ENCODE results near the gene CLDN9. TPM values are rescaled to one million over a fixed set of nuclear protein-coding genes. Genes with fewer than 3 reads are reported as not detected.

The CLDN9 gene
- total RNA-seq, 4 donors from 2014 or later = not detected

DNA sequence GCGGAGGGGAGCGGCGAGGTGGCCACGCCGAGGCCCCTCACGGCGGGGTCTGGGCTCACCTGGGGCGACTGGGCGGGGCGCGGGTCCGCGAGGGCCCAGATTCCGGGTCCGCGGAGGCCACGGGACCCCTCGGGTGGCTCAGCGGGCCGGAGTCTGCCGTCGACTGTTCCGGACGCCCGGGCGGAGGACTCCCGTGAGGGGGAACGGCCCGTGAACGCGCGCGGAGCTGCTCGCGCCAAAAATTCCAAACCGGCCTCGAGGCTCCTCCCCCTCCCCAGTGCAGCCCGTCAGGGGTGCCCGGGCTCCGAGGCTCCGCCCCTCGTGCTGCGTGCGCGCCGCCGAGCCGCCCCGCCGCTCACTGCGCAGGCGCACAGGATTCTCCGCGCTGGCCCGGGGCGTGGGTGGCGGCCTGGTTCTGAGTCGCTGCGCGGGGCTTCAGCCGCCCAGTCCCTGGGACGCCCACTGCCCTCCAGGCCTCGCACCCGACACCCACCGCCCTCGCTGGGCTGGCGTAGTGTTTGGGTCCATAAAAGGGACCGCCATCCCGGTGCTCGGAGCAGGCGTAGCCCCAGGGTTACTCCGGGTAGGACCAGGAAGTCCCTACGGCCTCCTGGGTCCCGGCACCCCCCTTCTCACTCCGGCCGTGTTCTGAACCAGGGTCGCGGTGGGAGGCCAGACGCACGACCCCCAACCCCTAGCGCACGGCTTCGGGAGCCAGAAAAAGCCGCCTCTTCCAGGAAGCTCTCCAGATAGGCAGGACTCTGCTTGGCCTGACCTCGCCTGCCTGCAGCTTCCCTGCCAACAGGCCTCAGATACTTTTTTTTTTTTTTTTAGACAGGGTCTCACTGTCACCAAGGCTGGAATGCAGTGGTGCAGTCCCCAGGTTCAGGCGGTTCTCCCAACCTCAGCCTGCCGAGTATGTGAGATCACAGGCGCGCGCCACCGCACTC is 32.2 kb upstream of the CLDN9 start, which contains the start of gene PKMYT1:
Gene PKMYT1, minus strand, starts transcription at position 220 of the 950 bp plus-strand sequence. CDS start 789 bp downstream, outside the sequence.
- peak within 1 kb of the TSS; percentile 80 for H3K27ac ChIP-seq
- peak; percentile 90 to 93 for DNase-seq (ENCODE audit: low spot score in 2 of 2)
- 39% methylated on average over 13 of the region's 91 CpGs for WGBS
- no peaks in the 10 kb centered on the region for H3K9me3 ChIP-seq
- H3K4me3 ChIP-seq = peak within 1 kb of the TSS; percentile 80
- peaks cover 31% of the 10 kb centered on the region for H3K4me1 ChIP-seq
- TF ChIP-seq, protein P1, sequence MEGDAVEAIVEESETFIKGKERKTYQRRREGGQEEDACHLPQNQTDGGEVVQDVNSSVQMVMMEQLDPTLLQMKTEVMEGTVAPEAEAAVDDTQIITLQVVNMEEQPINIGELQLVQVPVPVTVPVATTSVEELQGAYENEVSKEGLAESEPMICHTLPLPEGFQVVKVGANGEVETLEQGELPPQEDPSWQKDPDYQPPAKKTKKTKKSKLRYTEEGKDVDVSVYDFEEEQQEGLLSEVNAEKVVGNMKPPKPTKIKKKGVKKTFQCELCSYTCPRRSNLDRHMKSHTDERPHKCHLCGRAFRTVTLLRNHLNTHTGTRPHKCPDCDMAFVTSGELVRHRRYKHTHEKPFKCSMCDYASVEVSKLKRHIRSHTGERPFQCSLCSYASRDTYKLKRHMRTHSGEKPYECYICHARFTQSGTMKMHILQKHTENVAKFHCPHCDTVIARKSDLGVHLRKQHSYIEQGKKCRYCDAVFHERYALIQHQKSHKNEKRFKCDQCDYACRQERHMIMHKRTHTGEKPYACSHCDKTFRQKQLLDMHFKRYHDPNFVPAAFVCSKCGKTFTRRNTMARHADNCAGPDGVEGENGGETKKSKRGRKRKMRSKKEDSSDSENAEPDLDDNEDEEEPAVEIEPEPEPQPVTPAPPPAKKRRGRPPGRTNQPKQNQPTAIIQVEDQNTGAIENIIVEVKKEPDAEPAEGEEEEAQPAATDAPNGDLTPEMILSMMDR (IDR thresholded peaks at IDR 0.05) = no peak
- TF ChIP-seq EP300 (IDR thresholded peaks at IDR 0.05) = no peak
- peak in 2 of 3 donors; percentile 36 to 58 for TF ChIP-seq POLR2AphosphoS5 (IDR thresholded peaks at IDR 0.05)
- peak in 1 of 2 donors; percentile 71 for TF ChIP-seq POLR2A (IDR thresholded peaks at IDR 0.05)
- H3K27me3 ChIP-seq = peaks cover 7% of the 10 kb centered on the region
- no peaks in the 10 kb centered on the region for H3K36me3 ChIP-seq

DNA sequence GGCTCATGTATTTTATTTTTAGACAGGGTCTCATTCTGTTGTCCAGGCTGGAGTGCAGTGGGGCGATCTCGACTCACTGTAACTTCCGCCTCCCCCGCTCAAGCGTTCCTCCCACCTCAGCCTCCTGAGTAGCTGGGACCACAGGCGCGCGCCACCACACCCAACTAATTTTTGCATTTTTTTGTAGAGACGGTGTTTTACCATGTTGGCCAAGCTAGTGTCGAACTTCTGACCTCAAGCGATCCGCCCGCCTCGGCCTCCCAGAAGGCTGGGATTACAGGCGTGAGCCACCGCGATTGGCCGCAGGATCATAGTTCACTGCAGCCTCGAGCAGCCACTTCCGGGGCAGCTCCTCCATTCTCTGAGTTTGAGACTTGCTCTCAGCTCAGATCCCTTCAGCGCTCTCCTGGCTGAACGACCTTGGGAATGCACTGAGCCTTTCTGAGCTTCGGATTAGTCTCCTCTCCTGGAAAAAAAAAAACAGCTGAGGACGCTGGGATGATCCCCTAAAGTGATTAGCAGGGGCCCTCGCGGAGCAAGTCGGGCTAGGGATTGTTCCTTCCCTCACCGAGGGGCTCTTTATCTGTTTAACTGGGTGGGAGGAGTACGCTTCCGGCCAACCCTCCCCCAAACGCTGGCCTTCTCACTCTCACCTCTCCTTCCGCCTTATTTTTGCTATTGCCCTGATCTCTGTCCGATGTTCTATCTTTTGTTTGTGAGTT is 31.4 kb upstream of the CLDN9 start:
- no peak for DNase-seq (ENCODE audit: low spot score in 2 of 2)
- WGBS = 67% methylated on average over 31 of the region's 33 CpGs
- Histone ChIP-seq H3K27me3 (peaks cover 7% of the 10 kb centered on the region), H3K4me3 (peak overlapping the region; percentile 80), H3K36me3 (no peaks in the 10 kb centered on the region), H3K27ac (no peak overlapping the region), H3K9me3 (no peaks in the 10 kb centered on the region), H3K4me1 (peaks cover 39% of the 10 kb centered on the region)
- TF ChIP-seq, protein P1 (IDR thresholded peaks at IDR 0.05) = no peak
- TF ChIP-seq EP300 (IDR thresholded peaks at IDR 0.05) = no peak
- no peak for TF ChIP-seq POLR2AphosphoS5 (IDR thresholded peaks at IDR 0.05)
- no peak for TF ChIP-seq POLR2A (IDR thresholded peaks at IDR 0.05)

DNA sequence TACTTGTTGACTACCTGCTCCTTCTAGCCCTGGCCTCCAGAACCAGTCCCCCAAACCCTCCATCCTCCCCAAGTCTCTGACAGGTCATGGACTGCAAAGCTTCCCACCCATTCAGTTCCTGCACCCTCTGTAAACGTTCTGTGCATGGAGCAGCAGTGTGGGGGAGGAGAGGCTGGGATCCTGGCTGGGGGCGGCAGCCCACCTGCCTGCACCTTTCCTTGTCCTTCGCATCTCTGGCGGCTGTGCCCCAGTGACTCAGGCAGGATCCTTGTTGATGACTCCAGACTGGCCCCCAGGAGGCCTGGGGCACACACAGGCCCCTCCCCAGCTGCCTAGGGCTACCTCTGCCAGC is 30.8 kb upstream of the CLDN9 start:
- TF ChIP-seq POLR2AphosphoS5 (IDR thresholded peaks at IDR 0.05) = no peak
- no peak for DNase-seq (ENCODE audit: low spot score in 2 of 2)
- H3K27ac ChIP-seq = no peak overlapping the region
- H3K9me3 ChIP-seq = no peaks in the 10 kb centered on the region
- WGBS = 80% methylated on average over 4 of the region's 4 CpGs
- no peaks in the 10 kb centered on the region for H3K36me3 ChIP-seq
- peaks cover 45% of the 10 kb centered on the region for H3K4me1 ChIP-seq
- peaks cover 7% of the 10 kb centered on the region for H3K27me3 ChIP-seq
- no peak overlapping the region for H3K4me3 ChIP-seq

DNA sequence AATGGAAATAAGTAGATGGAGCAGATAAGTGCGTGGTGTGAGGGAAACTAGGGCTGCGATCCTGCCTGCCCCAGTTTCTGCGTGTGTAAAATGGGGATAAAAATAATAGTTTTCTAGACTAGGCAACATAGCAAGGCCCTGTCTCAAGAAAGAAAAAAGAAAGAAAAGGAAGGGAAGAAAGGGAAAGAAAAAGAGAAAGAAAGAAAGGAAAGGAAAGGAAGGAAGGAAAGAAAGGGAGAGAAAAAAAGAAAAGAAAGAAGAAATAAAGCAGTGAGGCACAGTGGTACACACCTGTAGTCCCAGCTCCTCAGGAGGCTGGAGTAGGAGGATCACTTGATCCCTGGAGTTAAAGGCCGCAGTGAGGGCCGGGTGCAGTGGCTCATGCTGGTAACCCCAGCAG is 30.3 kb upstream of the CLDN9 start:
- Histone ChIP-seq H3K27me3 (peaks cover 13% of the 10 kb centered on the region), H3K27ac (no peak overlapping the region), H3K36me3 (no peaks in the 10 kb centered on the region), H3K4me1 (peaks cover 48% of the 10 kb centered on the region), H3K4me3 (no peak overlapping the region), H3K9me3 (no peaks in the 10 kb centered on the region)
- no peak for DNase-seq (ENCODE audit: low spot score in 2 of 2)
- TF ChIP-seq, protein P1 (IDR thresholded peaks at IDR 0.05) = no peak
- TF ChIP-seq EP300 (IDR thresholded peaks at IDR 0.05) (no peak), POLR2AphosphoS5 (IDR thresholded peaks at IDR 0.05) (no peak), POLR2A (IDR thresholded peaks at IDR 0.05) (no peak)
- WGBS = 65% methylated on average over 5 of the region's 5 CpGs

DNA sequence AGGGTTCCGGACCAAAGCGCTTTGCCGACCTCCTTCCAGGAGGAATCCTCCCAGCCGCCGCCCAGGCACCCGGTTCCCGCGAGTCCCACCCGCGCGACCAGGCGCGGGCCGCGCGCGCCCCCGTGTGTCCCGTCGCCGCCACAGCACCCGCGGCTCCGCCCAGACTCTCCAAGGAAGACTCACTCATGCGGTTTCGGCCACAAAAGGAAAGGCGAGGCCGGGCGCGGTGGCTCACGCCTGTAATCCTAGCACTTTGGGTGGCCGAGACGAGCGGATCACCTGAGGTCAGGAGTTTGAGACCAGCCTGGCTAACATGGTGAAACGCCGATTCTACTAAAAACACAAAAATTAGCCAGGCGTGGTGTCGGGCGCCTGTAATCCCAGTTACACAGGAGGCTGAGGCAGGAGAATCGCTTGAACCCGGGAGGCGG is 29.0 kb upstream of the CLDN9 start:
- 10% methylated on average over 33 of the region's 42 CpGs for WGBS
- DNase-seq (ENCODE audit: low spot score in 2 of 2) = peak; percentile 85 to 90
- Histone ChIP-seq H3K4me3 (peak overlapping the region; percentile 23), H3K9me3 (no peaks in the 10 kb centered on the region), H3K36me3 (no peaks in the 10 kb centered on the region), H3K4me1 (peaks cover 48% of the 10 kb centered on the region), H3K27me3 (peaks cover 26% of the 10 kb centered on the region), H3K27ac (no peak overlapping the region)
- no peak for TF ChIP-seq EP300 (IDR thresholded peaks at IDR 0.05)
- TF ChIP-seq, protein P1 (IDR thresholded peaks at IDR 0.05) = peak; percentile 74 to 99
